Measurements from ENCODE around the gene TC2N. TPM values are rescaled to one million over a fixed set of nuclear protein-coding genes. Genes with fewer than 3 reads are reported as not detected.

The TC2N gene
- total and polyA plus RNA-seq, 2 experiments from 2014 or later: 10.0 to 35.0 TPM

DNA sequence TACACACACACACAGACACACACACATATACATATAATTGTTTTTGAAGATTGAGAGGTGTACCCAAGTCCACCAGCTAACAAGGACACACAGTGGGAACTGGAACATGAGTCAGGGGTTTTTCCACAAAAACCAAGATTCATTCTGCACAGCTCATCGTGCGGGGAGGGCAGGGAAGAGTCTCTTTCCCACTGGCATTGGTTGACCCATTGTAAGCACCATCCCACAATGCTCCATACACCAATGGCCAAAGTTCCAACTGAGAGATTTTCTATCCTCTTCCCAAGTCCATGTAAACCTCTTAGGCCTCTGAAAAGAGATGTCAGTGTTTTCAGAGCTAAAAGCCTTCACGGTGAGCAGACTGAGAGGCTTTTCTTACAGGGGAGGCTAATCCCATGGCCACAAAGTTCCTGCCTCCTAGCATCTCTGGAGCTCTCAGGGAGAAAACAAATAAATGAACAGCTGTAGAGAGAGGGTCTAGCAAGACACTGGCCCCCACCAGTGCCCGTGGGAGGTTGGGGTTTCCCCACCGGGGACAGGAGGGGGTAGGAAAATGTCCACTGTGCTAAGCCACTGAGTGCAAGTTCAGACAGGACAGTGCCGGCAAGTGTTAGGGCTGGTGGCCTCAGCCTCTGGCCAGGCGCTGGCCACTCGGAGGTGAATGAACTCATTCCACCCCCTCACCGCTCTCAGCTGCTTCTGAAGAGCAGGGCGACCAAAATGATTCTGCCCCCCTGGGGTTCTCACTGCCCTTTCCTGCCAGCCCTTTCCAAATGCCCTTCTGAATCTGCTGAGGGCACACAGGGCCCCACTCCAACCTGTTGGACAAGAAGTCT is 21.5 kb upstream of the TC2N start (continued):
- TF ChIP-seq, protein P1, sequence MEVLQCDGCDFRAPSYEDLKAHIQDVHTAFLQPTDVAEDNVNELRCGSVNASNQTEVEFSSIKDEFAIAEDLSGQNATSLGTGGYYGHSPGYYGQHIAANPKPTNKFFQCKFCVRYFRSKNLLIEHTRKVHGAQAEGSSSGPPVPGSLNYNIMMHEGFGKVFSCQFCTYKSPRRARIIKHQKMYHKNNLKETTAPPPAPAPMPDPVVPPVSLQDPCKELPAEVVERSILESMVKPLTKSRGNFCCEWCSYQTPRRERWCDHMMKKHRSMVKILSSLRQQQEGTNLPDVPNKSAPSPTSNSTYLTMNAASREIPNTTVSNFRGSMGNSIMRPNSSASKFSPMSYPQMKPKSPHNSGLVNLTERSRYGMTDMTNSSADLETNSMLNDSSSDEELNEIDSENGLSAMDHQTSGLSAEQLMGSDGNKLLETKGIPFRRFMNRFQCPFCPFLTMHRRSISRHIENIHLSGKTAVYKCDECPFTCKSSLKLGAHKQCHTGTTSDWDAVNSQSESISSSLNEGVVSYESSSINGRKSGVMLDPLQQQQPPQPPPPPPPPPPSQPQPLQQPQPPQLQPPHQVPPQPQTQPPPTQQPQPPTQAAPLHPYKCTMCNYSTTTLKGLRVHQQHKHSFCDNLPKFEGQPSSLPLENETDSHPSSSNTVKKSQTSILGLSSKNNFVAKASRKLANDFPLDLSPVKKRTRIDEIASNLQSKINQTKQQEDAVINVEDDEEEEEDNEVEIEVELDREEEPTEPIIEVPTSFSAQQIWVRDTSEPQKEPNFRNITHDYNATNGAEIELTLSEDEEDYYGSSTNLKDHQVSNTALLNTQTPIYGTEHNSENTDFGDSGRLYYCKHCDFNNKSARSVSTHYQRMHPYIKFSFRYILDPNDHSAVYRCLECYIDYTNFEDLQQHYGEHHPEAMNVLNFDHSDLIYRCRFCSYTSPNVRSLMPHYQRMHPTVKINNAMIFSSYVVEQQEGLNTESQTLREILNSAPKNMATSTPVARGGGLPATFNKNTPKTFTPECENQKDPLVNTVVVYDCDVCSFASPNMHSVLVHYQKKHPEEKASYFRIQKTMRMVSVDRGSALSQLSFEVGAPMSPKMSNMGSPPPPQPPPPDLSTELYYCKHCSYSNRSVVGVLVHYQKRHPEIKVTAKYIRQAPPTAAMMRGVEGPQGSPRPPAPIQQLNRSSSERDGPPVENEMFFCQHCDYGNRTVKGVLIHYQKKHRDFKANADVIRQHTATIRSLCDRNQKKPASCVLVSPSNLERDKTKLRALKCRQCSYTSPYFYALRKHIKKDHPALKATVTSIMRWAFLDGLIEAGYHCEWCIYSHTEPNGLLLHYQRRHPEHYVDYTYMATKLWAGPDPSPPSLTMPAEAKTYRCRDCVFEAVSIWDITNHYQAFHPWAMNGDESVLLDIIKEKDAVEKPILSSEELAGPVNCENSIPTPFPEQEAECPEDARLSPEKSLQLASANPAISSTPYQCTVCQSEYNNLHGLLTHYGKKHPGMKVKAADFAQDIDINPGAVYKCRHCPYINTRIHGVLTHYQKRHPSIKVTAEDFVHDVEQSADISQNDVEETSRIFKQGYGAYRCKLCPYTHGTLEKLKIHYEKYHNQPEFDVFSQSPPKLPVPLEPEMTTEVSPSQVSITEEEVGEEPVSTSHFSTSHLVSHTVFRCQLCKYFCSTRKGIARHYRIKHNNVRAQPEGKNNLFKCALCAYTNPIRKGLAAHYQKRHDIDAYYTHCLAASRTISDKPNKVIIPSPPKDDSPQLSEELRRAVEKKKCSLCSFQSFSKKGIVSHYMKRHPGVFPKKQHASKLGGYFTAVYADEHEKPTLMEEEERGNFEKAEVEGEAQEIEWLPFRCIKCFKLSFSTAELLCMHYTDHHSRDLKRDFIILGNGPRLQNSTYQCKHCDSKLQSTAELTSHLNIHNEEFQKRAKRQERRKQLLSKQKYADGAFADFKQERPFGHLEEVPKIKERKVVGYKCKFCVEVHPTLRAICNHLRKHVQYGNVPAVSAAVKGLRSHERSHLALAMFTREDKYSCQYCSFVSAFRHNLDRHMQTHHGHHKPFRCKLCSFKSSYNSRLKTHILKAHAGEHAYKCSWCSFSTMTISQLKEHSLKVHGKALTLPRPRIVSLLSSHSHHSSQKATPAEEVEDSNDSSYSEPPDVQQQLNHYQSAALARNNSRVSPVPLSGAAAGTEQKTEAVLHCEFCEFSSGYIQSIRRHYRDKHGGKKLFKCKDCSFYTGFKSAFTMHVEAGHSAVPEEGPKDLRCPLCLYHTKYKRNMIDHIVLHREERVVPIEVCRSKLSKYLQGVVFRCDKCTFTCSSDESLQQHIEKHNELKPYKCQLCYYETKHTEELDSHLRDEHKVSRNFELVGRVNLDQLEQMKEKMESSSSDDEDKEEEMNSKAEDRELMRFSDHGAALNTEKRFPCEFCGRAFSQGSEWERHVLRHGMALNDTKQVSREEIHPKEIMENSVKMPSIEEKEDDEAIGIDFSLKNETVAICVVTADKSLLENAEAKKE (CRISPR knock-in tag; IDR thresholded peaks at IDR 0.05): no peak

DNA sequence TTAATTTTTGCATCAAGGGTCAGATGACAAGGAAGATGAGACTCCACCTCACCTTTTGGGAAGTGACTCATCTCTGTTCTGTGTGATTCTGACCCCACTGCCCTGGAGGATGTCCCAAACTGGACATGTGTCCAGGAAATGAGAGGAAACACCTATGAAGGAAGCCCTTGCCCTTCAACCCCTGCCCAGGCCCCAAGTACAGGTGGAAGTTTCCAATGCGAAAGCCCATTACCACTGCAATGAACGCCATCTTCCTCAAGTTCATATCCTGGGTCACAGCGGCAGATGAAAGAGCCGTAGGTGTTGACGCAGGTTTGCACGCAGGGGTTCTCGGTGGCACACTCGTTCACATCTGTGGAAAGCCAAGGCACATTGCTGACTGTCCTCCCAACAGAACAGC is 19.6 kb upstream of the TC2N start:
- Histone ChIP-seq H3K4me3 (no peak overlapping the region), H3K27me3 (ENCODE audit: insufficient read depth) (no peaks in the 10 kb centered on the region), H3K4me2 (no peak overlapping the region), H3F3A (replicated peaks; ENCODE audit: low read depth) (no peaks in the 10 kb centered on the region), H2AFZ (no peak overlapping the region), H3K27ac (ENCODE audit: low read depth) (no peak overlapping the region), H3K4me1 (ENCODE audit: insufficient read depth) (no peaks in the 10 kb centered on the region), H4K20me1 (replicated peaks; ENCODE audit: insufficient read depth) (no peaks in the 10 kb centered on the region), H3K79me2 (replicated peaks; ENCODE audit: insufficient read depth) (no peaks in the 10 kb centered on the region), H3K9me2 (ENCODE audit: insufficient read depth) (no peaks in the 10 kb centered on the region), H3K36me3 (ENCODE audit: insufficient read depth) (no peaks in the 10 kb centered on the region)
- Mint-ChIP-seq H3K4me1 (no peaks in the 10 kb centered on the region), H3K27ac (no peak overlapping the region), H3K9me3 (no peaks in the 10 kb centered on the region), H3K27me3 (ENCODE audit: insufficient read depth, low read depth, poor library complexity) (peaks cover 5% of the 10 kb centered on the region), H3K4me3 (no peak overlapping the region), H3K36me3 (ENCODE audit: low read depth) (no peaks in the 10 kb centered on the region)
- DNase-seq (ENCODE audit: low spot score) (no peak), ATAC-seq (no peak)
- TF ChIP-seq POLR2AphosphoS5 (IDR thresholded peaks at IDR 0.05; ENCODE audit: low read depth) (no peak), NANOG (IDR thresholded peaks at IDR 0.05; ENCODE audit: borderline replicate concordance) (no peak), CREB1 (CRISPR knock-in tag; IDR thresholded peaks at IDR 0.05; ENCODE audit: low read depth) (no peak), ZNF114 (CRISPR knock-in tag; IDR thresholded peaks at IDR 0.05) (no peak)
- TF ChIP-seq, protein P1 (CRISPR knock-in tag; IDR thresholded peaks at IDR 0.05): no peak
- TF ChIP-seq, protein P2, sequence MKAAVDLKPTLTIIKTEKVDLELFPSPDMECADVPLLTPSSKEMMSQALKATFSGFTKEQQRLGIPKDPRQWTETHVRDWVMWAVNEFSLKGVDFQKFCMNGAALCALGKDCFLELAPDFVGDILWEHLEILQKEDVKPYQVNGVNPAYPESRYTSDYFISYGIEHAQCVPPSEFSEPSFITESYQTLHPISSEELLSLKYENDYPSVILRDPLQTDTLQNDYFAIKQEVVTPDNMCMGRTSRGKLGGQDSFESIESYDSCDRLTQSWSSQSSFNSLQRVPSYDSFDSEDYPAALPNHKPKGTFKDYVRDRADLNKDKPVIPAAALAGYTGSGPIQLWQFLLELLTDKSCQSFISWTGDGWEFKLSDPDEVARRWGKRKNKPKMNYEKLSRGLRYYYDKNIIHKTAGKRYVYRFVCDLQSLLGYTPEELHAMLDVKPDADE (IDR thresholded peaks at IDR 0.05): no peak

All from GM23338 (cell line).